K562 (cell line): ENCODE data around the gene GALNT5.

Experiments
- GABPA ChIP-seq: fragments of 200-800 bp; sonication (Bioruptor generic); conservative IDR thresholded peaks from 2 replicates; pipeline ENCODE4 v1.6.1; 2016; ENCODE audit warnings: low read depth, missing genetic modification characterization, missing compliant biosample characterization
- HDAC1 ChIP-seq, 2 experiments: fragments of 450-650 bp; IDR thresholded peaks; 2 replicates each; pipeline ENCODE4 v1.6.1; 2016 to 2017; ENCODE audit warnings: inconsistent platforms in 1 of 2, mild to moderate bottlenecking in 1 of 2, moderate library complexity in 1 of 2
- NR1H2 ChIP-seq: sonication (generic); formaldehyde crosslinking; IDR thresholded peaks from 2 replicates; pipeline ENCODE4 v1.4.0; 2020; ENCODE audit warnings: mild to moderate bottlenecking, missing genetic modification reagents
- RAD51 ChIP-seq: fragments of 450-650 bp; IDR thresholded peaks from 2 replicates; pipeline ENCODE4 v1.7.1; 2016; ENCODE audit warnings: low read depth, mild to moderate bottlenecking, borderline replicate concordance
- SP2 ChIP-seq: IDR thresholded peaks from 2 replicates; pipeline ENCODE4 v1.6.1; 2011; ENCODE audit warnings: mild to moderate bottlenecking, low read depth, low read length, moderate library complexity; ENCODE audit not compliant: poor library complexity, severe bottlenecking; ENCODE audit errors: extremely low read depth
- TAF15 ChIP-seq: fragments of 200-400 bp; formaldehyde crosslinking; IDR thresholded peaks from 2 replicates; pipeline ENCODE4 v1.6.1; 2017; ENCODE audit warnings: mild to moderate bottlenecking, low read depth, low read length, moderate library complexity

DNA sequence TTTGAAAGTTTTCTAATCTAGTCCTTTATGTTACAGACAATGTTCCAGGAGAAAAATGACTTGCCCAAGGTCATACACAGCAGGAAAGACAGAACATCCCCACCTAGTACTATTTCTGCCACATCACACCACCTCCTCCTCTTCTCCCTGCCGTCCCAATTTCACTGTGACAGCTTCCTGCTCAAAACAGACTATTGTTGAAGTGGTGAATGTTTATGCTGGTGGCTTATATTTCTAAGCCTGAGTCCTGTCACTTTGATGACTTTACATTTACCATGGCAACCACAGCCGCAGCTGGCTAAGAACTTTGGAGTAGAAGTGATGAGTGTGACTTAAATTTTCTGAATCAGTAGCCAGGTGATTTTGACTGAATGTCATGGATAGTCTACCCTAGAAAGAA lies 10.0 kb downstream of the GALNT5 start:
- TF ChIP-seq RAD51 (no peak), NR1H2 (CRISPR knock-in tag) (no peak), TAF15 (no peak), HDAC1 (IDR thresholded peaks at IDR 0.05) (no peak), SP2 (no peak), GABPA (tag) (no peak)
